HG03439 (cell line): ENCODE data around the gene CABLES1.
"Not testable (repeated sequence)": the region's sequence is repeated elsewhere in the genome, so short reads cannot be mapped to it uniquely, and the experiment has no call there.

Experiments used
- ATAC-seq: cut with Tn5 transposase; IDR thresholded peaks from one replicate; pipeline ENCODE4 v1.9.1; 2021; ENCODE audit warnings: mild to moderate bottlenecking, moderate library complexity; ENCODE audit not compliant: unreplicated experiment

The CABLES1 gene, protein sequence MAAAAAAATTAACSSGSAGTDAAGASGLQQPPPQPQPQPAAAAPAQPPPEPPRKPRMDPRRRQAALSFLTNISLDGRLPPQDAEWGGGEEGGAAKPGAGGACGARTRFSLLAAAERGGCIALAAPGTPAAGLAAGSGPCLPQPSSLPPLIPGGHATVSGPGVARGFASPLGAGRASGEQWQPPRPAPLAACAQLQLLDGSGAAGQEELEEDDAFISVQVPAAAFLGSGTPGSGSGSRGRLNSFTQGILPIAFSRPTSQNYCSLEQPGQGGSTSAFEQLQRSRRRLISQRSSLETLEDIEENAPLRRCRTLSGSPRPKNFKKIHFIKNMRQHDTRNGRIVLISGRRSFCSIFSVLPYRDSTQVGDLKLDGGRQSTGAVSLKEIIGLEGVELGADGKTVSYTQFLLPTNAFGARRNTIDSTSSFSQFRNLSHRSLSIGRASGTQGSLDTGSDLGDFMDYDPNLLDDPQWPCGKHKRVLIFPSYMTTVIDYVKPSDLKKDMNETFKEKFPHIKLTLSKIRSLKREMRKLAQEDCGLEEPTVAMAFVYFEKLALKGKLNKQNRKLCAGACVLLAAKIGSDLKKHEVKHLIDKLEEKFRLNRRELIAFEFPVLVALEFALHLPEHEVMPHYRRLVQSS

GRCh38 chr18:23134780-23135549, at the start of gene CABLES1:
TSS of gene CABLES1 (plus strand) at chr18:23135485. CDS start at chr18:23135763, 278 bp downstream.
- ATAC-seq, result no peak

GRCh38 chr18:23087352-23087751, 47.9 kb upstream of the CABLES1 start:
- no peak for ATAC-seq

DNA sequence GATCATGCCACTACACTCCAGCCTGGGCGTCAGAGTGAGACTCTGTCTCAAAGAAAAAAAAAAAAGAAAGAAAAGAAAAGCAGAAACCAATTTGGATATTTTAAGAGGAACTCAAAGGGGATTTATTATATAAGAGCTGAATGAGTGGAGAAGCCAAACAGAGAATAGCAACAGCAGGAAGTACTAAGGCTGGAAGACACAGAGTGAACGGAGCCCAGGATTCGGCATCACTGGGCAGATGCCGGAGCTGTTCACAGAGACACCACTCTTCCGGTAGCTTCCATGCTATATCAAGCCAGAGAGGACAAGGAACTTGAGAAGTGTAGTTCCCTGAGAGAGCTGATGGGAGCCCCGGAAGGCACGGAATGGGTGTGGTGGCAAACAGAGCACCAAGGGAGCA, 47.0 kb upstream of the CABLES1 start:
- ATAC-seq, result no peak

GRCh38 chr18:23091017-23091993, 44.0 kb upstream of the CABLES1 start:
- not testable (repeated sequence) for ATAC-seq

DNA sequence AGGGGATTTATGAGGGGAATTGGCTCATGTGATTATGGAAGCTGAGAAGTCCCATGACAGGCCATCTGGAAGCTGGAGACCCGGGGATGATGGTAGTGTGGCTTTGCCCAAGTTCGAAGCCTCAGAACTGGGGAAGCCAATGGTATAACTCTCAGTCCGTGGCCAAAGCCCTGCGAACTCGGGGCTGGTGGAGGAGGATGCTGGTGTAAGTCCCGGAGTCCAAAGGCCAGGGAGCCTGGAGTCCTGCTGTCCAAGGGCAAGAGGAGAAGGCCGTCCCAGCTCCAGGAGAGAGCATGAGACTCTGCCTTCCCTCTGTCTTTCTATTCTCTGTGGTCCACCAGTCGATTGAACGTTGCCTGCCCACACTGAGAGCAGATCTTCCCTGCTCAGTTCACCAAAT, 43.2 kb upstream of the CABLES1 start:
- no peak for ATAC-seq

- not testable (repeated sequence) for ATAC-seq
Measured at GRCh38 chr18:23093130-23093529, 42.2 kb upstream of the CABLES1 start.

DNA sequence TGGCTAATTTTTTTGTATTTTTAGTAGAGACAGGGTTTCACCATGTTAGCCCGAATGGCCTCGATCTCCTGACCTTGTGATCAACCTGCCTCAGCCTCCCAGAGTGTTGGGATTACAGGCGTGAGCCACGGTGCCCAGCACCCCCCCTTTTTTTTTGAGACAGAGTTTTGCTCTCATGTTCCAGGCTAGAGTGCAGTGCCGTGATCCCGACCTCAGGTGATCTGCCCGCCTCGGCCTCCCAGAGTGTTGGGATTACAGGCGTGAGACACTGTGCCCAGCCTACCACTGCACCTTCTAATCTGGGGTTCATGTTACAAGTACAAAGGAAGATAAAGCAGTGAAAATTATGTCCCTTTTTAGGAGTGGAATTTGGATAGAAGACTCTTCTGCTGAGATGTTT, 41.5 kb upstream of the CABLES1 start:
- ATAC-seq, result no peak

DNA sequence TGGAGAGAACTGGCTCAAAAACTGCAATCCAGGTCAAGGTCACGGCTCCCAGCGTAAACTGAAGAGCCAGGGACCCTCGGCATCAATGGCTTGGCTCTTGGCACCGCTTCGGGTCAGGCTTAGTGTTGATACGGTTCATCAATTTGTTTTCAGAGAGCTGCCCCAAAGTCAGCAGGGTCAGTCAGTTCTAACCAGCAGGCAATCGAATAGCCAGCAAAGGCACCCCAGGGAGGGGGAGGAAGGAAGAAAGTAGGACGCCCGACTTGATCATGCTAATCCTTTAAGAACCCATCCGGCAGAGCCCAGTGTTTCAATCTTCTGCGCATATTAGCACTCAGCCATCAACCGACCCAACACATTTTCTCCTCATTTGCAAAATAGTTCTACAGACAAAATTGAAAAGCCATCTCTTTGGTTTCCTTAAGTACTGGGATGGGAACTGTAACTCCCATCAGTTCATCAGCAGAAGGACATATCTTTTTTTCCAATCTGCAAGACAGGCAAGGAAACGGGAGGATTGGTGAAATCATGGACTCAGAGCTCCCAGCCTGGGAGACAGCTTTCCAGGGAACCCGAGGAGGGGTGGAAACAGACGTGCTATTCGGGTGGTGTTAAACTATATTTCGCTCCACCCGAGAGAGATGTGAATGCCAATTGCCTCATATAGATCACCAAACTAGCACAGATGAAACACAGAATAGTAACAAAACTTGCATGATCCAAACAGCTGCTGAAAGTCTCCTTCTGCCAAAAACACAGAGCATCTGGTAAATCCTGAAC, 40.7 kb upstream of the CABLES1 start:
- ATAC-seq, result no peak

GRCh38 chr18:23095463-23095862, 39.8 kb upstream of the CABLES1 start:
- no peak for ATAC-seq

DNA sequence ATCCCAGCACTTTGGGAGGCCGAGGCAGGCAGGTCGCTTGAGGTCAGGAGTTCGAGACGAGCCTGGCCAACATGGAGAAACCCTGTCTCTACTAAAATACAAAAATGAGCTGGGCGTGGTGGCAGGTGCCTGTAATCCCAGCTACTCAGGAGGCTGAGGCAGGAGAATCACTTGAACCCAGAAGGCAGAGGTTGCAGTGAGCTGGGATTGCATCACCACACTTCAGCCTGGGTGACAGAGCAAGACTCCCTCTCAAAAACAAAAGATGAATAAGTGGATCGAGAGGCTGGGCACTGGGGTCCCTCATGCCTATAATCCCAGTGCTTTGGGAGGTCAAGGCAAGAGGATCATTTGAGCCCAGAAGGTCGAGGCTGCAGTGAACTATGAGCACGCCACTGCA, 38.3 kb upstream of the CABLES1 start:
- ATAC-seq, result not testable (repeated sequence)

DNA sequence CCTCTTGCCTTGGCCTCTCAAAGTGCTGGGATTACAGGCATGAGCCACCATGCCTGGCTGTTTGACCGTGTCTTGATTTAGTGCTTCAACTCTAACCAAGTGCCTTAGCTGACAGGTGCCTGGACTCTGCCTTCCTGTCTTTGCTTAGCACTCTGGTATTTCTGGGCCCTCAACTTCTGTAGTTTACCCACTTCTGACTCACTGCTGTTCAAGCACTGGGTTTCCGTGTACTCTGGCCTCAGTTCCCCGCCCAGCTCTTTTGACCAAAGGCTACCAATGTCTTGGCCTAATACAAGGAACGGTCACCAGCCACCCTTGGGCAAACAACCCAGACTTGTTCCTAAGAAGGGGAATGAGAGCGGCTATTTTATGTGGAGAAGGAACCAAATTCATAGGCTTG, 35.7 kb upstream of the CABLES1 start:
- no peak for ATAC-seq

GRCh38 chr18:23101861-23102432, 33.3 kb upstream of the CABLES1 start:
- ATAC-seq, result no peak

- ATAC-seq, result no peak
Measured at GRCh38 chr18:23102493-23103261, 32.6 kb upstream of the CABLES1 start.

DNA sequence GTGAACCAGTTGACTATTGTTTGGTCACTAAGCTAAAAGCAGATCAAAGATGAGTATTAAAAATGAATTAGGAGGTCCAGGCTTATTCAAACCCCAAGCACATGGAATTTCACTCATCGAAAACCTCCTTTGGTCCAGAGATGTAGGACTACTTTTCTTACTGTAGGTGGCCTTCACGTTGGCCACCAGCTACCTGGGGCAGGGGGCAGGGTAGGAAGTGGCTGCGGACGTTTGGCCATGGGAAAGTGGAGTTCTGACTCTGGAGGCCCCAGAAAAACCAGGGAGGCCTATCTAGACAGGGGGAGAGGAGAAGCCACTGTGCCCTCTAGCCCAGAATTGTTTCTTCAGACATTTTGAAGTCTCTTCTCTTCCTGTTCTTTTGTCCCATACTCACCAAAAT, 31.8 kb upstream of the CABLES1 start:
- no peak for ATAC-seq

GRCh38 chr18:23105030-23105429, 30.3 kb upstream of the CABLES1 start:
- ATAC-seq, result no peak

GRCh38 chr18:23105581-23106219, 29.6 kb upstream of the CABLES1 start:
- no peak for ATAC-seq

- no peak for ATAC-seq
Measured at GRCh38 chr18:23106575-23106974, 28.7 kb upstream of the CABLES1 start.

DNA sequence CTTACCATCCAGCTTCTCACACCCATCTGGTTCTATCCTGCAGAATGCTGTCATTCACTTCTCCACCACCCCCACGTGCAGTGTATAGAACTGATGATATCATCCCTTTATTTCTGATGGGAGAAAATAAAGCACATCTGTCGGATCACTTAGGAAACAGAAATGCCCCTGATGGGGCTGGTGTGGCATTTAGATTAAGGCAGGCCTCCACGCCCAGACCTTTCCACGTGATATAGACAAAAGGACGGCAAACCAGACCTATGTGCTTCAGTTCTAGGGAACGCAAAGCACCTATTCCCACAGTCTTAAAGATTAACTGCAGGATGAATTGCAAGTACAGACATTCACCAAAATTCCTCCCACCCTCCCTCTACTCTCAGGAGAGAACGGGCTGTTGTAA, 27.6 kb upstream of the CABLES1 start:
- ATAC-seq, result no peak
